ENCODE results near the gene VPS52. TPM values are rescaled to one million over a fixed set of nuclear protein-coding genes. Genes with fewer than 3 reads are reported as not detected.
A peak's percentile ranks its signal among the peaks of the same experiment; 100 is the strongest.
"Not testable (repeated sequence)": the region's sequence is repeated elsewhere in the genome, so short reads cannot be mapped to it uniquely, and the experiment has no call there.

Gene VPS52
- total RNA-seq, 2 experiments from 2014 or later, result 35.6 to 45.2 TPM

DNA sequence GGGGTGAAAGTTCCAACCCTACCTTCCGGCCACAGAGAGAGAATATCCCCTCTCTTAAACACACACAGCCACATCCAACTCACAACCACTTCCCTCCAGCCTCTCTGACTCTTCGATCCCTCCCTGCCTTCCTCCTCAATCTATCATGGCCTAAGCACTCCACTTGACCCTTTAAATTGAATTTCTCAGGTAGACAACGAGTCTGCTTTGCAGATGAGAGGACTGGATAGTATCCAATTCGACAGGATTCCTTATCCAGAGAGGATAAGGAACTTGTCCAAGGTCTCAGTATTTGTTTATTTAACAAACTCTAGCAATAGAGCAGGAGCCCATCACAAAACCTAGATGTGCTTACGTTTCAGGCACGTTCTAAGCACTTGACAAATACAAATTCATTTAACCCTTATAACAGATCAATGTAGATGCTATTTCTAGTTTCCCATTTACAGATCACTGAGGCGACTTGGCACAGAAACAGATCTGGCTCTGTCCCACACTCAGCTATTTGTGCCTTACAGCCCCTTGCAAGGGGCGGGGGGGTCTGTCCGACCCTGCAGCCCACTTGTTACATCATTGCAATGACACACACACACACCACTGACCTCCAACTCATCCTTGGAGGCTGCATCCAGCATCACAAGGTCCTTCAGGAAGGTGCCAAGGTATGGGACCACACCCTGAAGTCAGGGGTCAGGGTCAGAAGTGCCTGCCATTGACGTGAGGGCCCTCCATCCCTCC, 22.6 kb upstream of the VPS52 start:
- peaks cover 27% of the 10 kb centered on the region for H3K36me3 Mint-ChIP-seq (ENCODE audit: low read depth)
- intact Hi-C loops (cut with DNase I, micrococcal nuclease), result no loop called here
- no peaks in the 10 kb centered on the region for H3K27me3 Mint-ChIP-seq
- POLR2A ChIA-PET, result no interaction called here
- peak overlapping the region; percentile 1 for H3K27ac Mint-ChIP-seq
- no peaks in the 10 kb centered on the region for H3K9me3 Mint-ChIP-seq (ENCODE audit: low read depth)
- H3K4me1 Mint-ChIP-seq, result peaks cover 28% of the 10 kb centered on the region
- ATAC-seq, result no peak
- H3K4me3 Mint-ChIP-seq, result no peak overlapping the region
- CTCF ChIA-PET, result no interaction called here
- DNase-seq, result no peak

DNA sequence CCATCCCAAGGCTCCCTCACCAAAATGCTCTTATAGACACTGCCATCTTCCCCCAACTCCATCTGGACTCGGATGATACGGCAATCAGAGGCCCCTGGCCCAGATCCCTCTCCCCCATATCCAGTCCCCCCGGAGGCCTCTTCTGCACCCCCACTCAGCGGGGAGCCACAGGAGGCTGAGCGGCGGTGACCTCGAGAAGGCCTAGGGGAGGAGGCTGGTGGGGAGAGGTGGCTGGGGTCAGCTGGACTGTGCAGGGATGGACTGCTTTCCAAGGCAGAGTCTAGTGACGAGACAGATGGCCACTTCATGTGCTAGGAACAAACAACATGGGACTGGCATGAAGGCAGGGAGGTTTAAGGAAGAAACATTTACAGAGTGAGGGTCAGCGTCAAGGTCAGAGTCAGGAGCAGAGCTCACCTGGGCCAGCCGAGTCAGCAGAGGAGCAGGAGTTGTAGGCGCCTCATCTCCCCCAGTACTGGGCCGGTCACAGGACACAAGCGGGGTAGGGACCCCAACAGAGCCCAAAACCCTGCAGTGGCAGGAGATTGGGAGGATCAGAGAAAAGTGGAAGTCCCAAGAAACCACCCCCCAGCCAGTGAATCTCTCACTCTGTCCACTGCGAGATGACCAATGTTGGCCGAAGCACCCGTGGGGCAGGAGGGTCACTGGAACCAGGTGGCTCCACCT, 21.5 kb upstream of the VPS52 start:
- ChIA-PET POLR2A (no interaction called here), CTCF (interaction anchor here (0.5 to 0.9 kb wide), 2 partner anchors 52 to 183 kb away, joined by 3 read pairs; no protein-coding TSS in a partner anchor)
- DNase-seq (no peak), ATAC-seq (no peak)
- Mint-ChIP-seq H3K27me3 (no peaks in the 10 kb centered on the region), H3K4me1 (peaks cover 30% of the 10 kb centered on the region), H3K9me3 (ENCODE audit: low read depth) (no peaks in the 10 kb centered on the region), H3K27ac (no peak overlapping the region), H3K4me3 (no peak overlapping the region), H3K36me3 (ENCODE audit: low read depth) (peaks cover 30% of the 10 kb centered on the region)
- intact Hi-C loops (cut with DNase I, micrococcal nuclease), result no loop called here

DNA sequence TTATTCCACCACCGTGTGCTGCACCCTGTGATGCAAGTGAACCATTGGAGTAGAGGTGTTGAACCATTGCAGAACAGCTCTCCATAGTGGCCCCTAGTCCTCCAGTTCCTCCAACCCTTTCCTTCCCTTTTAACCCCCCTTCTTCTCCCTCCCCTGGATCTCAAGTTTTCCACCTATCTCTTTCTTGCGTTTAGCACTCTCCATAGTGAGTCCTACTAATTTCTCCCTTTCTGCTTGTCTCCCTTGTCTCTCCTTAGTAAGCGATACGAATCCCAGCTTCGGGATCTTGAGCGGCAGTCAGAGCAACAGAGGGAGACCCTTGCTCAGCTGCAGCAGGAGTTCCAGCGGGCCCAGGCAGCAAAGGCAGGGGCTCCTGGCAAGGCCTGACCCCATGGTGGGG, 18.8 kb upstream of the VPS52 start:
- Mint-ChIP-seq H3K4me3 (peak overlapping the region; percentile 98), H3K4me1 (peaks cover 37% of the 10 kb centered on the region), H3K27me3 (no peaks in the 10 kb centered on the region), H3K36me3 (ENCODE audit: low read depth) (peaks cover 46% of the 10 kb centered on the region), H3K27ac (peak overlapping the region; percentile 97), H3K9me3 (ENCODE audit: low read depth) (no peaks in the 10 kb centered on the region)
- ChIA-PET POLR2A (interaction anchor here (2.9 kb wide), 1 partner anchor 14 kb away, joined by 25 read pairs; the partner anchor contains the start of gene B3GALT4), CTCF (interaction anchor here (0.6 to 3.0 kb wide), 5 partner anchors 9 to 171 kb away, joined by 3 to 17 read pairs (median 7); partner anchors contain the start of genes B3GALT4 and RGL2)
- ATAC-seq (no peak), DNase-seq (no peak)
- intact Hi-C loops (cut with DNase I, micrococcal nuclease), result no loop called here

DNA sequence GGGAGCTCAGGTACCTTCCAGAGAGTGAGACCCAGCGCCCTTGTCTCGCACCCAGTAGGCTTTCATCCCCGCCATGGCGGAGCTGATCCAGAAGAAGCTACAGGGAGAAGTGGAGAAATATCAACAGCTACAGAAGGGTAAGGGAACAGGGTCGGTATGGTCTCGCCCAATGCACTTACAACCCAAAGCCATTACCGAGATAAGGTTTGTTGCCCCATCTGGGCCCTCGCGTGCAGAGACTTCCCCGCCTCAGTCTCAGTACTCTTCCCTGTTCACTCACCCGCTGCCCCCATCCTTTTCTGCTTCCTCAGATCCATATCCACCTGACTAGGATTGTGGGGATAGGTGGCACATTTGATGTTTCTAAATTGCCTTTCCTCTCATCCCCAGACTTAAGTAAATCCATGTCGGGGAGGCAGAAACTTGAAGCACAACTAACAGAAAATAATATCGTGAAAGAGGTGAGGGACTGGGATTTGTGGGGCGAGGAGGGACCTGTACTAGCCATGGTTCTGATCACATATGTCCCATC, 18.2 kb upstream of the VPS52 start:
- H3K9me3 Mint-ChIP-seq (ENCODE audit: low read depth), result no peaks in the 10 kb centered on the region
- H3K4me1 Mint-ChIP-seq, result peaks cover 37% of the 10 kb centered on the region
- intact Hi-C loops (cut with DNase I, micrococcal nuclease), result loop anchor here (1.0 to 5.0 kb wide), 12 partner anchors 9 to 1113 kb away; partner anchors contain the start of genes B3GALT4 (in 2 of the 2), KIFC1 (in 2 of the 2), AGPAT1 (in 1 of the 2) and LEMD2 (in 1 of the 2)
- no peak for DNase-seq
- peaks cover 47% of the 10 kb centered on the region for H3K36me3 Mint-ChIP-seq (ENCODE audit: low read depth)
- peak overlapping the region; percentile 98 for H3K4me3 Mint-ChIP-seq
- ChIA-PET CTCF (interaction anchor here (0.6 to 3.0 kb wide), 7 partner anchors 9 to 281 kb away, joined by 3 to 17 read pairs (median 7); partner anchors contain the start of genes B3GALT4 and RGL2), POLR2A (interaction anchor here (0.6 to 2.9 kb wide), 8 partner anchors 9 to 437 kb away, joined by 3 to 25 read pairs (median 4); partner anchors contain the start of genes B3GALT4, RGL2, RPS18 and VPS52)
- ATAC-seq, result no peak
- no peaks in the 10 kb centered on the region for H3K27me3 Mint-ChIP-seq
- H3K27ac Mint-ChIP-seq, result peak overlapping the region; percentile 97

DNA sequence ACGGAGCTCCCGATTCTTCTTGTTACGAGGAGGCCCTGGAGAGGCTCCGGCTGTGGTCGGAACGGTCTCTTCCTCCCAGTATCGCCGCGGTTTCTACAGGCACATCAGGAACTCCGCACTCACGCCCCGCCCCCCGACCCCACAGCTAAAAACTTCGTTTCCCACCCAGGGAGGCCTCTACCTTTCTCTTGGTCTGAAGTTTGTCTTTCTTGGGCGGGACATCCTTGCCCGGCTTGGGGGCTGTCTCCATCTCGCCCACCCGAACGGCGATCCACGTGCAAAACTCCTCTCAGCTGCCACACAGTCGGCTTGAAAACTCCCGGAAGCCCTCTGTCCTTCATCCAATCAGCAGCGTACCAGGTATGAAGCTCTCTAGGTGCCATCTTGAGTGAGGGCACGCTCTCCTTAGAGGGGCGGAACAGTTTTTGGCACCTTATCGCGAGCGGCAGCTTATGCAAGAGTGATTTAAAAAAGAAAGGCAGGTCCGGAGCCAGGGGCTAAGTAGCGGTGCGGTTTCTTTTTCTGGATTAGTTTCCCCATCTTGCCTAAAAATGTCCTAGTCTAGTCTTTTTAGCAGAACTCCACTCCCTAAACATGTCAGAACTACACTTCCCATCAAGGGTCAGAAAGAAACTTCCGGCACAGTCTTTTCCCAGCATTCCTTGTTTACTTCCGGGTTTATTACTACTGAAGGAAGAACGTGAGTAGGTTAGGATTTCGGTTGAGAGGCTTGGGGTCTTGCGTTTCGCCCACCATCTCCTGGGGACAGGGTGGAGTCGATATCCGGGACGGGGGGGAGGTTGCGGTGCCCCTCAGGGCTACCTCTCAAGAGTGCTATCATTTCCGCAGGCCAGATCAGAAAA, 17.5 kb upstream of the VPS52 start, which contains the start of the genes PFDN6 and WDR46:
Gene PFDN6 (plus strand): TSS at position 681 of the 863 bp plus-strand sequence. CDS start 256 bp downstream, outside the sequence.
Gene WDR46 (minus strand): TSS at position 319 of the 863 bp plus-strand sequence. CDS start 69 bp downstream, at position 250.
- Mint-ChIP-seq H3K36me3 (ENCODE audit: low read depth) (peaks cover 52% of the 10 kb centered on the region), H3K27ac (peak within 1 kb of the TSS; percentile 97), H3K27me3 (no peaks in the 10 kb centered on the region), H3K4me3 (peak within 1 kb of the TSS; percentile 98), H3K9me3 (ENCODE audit: low read depth) (no peaks in the 10 kb centered on the region), H3K4me1 (peaks cover 37% of the 10 kb centered on the region)
- POLR2A ChIA-PET, result interaction anchor here (0.6 to 2.9 kb wide), 12 partner anchors 10 to 436 kb away, joined by 3 to 25 read pairs (median 3); partner anchors contain the start of genes B3GALT4, RGL2, RPS18 and VPS52
- CTCF ChIA-PET, result interaction anchor here (0.5 to 3.0 kb wide), 9 partner anchors 10 to 422 kb away, joined by 3 to 17 read pairs (median 6); partner anchors contain the start of genes B3GALT4, HLA-DPA1, RGL2 and RPS18
- peak; percentile 98 for ATAC-seq
- peak; percentile 87 for DNase-seq
- intact Hi-C loops (cut with DNase I, micrococcal nuclease), result loop anchor here (1.0 to 5.0 kb wide), 12 partner anchors 10 to 1112 kb away; partner anchors contain the start of genes B3GALT4 (in 2 of the 2), KIFC1 (in 2 of the 2), AGPAT1 (in 1 of the 2) and LEMD2 (in 1 of the 2)

DNA sequence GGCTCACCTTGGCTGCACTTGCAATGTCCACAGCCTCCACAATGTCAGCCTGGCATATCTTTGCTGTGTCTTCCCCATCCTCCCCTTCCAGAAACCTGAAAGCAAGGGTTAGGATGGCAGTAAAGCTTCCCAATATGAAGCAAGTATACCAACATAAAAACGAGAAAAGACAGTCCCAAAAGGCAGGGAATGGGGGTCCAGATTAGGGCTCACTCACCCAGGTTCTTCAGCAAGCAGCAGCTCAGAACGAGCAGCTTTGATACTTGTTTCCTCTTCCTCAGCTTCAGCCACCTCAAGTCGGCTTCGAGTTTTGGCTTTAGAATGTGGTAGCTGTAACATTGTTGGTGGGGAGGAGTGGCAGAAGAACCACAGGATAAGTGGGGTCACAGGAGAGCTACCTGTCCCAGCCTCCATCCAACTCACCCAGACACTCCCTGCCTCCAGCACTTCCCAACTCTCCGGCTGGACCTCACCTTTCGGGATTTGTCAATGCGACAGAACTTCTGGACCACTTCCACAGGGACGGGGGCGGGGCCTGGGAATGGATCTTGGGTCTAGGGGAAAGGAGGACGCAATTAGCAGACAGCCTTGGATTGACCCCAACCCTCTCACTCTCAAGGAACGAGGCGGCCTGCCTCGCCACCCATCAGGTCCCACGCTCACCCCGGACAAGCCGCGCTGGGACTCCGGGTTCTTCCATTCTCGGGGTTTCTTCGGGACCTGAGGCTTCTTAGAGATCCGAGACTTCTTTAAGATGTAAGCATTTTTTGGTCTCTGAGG, 16.7 kb upstream of the VPS52 start:
- DNase-seq (no peak), ATAC-seq (no peak)
- Mint-ChIP-seq H3K36me3 (ENCODE audit: low read depth) (peaks cover 53% of the 10 kb centered on the region), H3K9me3 (ENCODE audit: low read depth) (no peaks in the 10 kb centered on the region), H3K4me3 (peak overlapping the region; percentile 98), H3K27ac (peak overlapping the region; percentile 97), H3K27me3 (no peaks in the 10 kb centered on the region), H3K4me1 (peaks cover 37% of the 10 kb centered on the region)
- intact Hi-C loops (cut with DNase I, micrococcal nuclease), result loop anchor here in 1 of 2 experiments (2.0 to 5.0 kb wide), 2 partner anchors 122 to 1111 kb away; partner anchors contain the start of genes AGPAT1, PHF1 and RNF5
- ChIA-PET POLR2A (interaction anchor here (0.6 to 2.9 kb wide), 8 partner anchors 11 to 131 kb away, joined by 3 to 25 read pairs (median 4); partner anchors contain the start of genes B3GALT4, RGL2, RPS18 and VPS52), CTCF (interaction anchor here (0.5 to 3.0 kb wide), 10 partner anchors 10 to 421 kb away, joined by 3 to 17 read pairs (median 5); partner anchors contain the start of genes B3GALT4, HLA-DPA1, RGL2 and RPS18)

DNA sequence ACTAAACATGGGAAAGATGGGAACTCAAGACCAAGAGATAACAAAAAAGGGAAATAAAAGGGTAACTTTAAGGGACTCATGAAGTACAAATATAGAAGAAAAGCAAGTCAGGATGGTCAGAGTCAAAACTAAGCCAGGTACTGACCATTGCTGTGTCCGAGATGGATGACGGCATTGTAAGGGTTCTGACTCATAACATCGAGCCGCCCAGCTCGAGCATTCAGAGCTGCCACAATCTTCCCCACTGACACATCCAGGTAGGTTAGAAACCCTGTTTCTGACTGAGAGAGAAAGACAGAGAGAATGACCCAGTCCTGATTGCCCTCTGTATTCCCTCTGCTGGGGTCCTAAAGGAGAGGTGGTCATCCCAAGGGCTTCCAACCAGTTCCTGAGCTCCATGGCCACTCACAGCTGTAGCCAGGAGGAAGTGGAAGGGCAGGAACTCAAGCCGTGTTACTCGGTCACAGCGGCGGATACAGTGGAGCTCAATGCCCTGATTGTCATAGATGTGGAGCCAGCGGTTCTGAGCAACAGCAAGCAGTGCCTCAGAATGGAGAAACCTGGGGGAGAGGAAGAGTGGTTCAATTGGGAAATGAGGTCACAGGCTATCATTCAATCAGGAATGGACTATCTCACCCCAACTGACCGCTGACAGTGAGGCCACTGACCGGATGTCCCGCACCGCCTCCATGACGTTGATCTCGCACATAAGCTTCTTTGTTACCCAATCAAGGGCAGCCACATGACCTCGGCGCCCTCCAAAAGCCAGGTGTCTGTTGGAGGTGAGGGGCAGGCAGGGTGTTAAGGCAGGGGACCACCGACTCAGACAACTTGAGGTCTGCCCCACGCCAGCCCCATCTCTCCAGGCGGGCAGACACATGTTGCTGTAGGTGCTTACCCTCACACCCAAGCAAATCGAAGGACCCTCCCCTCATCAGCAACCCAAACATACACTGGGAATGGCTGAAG, 15.6 kb upstream of the VPS52 start:
- Mint-ChIP-seq H3K36me3 (ENCODE audit: low read depth) (peaks cover 48% of the 10 kb centered on the region), H3K4me3 (peak overlapping the region; percentile 98), H3K4me1 (peaks cover 37% of the 10 kb centered on the region), H3K27ac (peak overlapping the region; percentile 55), H3K9me3 (ENCODE audit: low read depth) (no peaks in the 10 kb centered on the region), H3K27me3 (no peaks in the 10 kb centered on the region)
- no peak for DNase-seq
- POLR2A ChIA-PET, result interaction anchor here (1.4 to 2.4 kb wide), 2 partner anchors 10 to 12 kb away, joined by 5 to 14 read pairs; partner anchors contain the start of genes B3GALT4 and RGL2
- no peak for ATAC-seq
- intact Hi-C loops (cut with DNase I, micrococcal nuclease), result loop anchor here in 1 of 2 experiments (5.0 kb wide), 1 partner anchor 1110 kb away; the partner anchor contains the start of genes AGPAT1 and RNF5
- CTCF ChIA-PET, result interaction anchor here (0.5 to 2.3 kb wide), 4 partner anchors 12 to 307 kb away, joined by 3 to 17 read pairs (median 4); partner anchors contain the start of gene RGL2

DNA sequence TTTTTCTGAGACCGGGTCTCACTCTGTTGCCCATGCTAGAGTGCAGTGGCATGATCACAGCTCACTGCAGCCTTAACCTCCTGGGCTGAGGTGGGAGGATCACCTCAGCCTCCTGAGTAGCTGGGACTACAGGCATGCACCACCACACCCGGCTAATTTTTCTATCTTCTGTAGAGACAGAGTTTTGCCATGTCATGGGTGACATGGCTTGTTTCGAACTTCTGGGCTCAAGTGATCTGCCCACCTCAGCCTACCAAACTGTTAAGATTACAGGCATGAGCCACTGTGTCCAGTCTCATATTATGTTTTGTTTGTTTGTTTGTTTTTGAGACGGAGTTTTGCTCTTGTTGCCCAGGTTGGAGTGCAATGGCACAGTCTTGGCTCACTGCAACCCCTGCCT, 13.5 kb upstream of the VPS52 start:
- intact Hi-C loops (cut with DNase I, micrococcal nuclease), result loop anchor here in 1 of 2 experiments (5.0 kb wide), 1 partner anchor 1108 kb away; the partner anchor contains the start of genes AGPAT1 and RNF5
- H3K27ac Mint-ChIP-seq; H3K27me3 Mint-ChIP-seq; H3K4me3 Mint-ChIP-seq; DNase-seq; CTCF ChIA-PET; ATAC-seq; POLR2A ChIA-PET; H3K9me3 Mint-ChIP-seq (ENCODE audit: low read depth): not testable (repeated sequence)
- peaks cover 24% of the 10 kb centered on the region for H3K4me1 Mint-ChIP-seq
- H3K36me3 Mint-ChIP-seq (ENCODE audit: low read depth), result peaks cover 34% of the 10 kb centered on the region

Data from activated CD4-positive, alpha-beta T cell treated with anti-CD3 and anti-CD28 coated beads for 36 hours (primary cell).